Esophagus squamous epithelium (tissue), 5 donors: ENCODE results near the gene ABR. TPM values are rescaled to one million over a fixed set of nuclear protein-coding genes. Genes with fewer than 3 reads are reported as not detected.
"Not testable (repeated sequence)": the region's sequence is repeated elsewhere in the genome, so short reads cannot be mapped to it uniquely, and the experiment has no call there.

Experiments
- DNase-seq: peaks from one replicate; lab custom pipeline; 2025; lab: John Stamatoyannopoulos, UW
- H3K27ac ChIP-seq, 4 donors: fragments of 200-600 bp; sonication (generic); one replicate each; pipeline ENCODE4 v1.5.1; 2016 to 2019; ENCODE audit warnings: mild to moderate bottlenecking in 1 of 4
- H3K27me3 ChIP-seq, 4 donors: fragments of 200-600 bp; sonication (generic); 1 replicate in 3 of 4; 2 replicates in 1 of 4; pipeline versions ENCODE4 v1.5.1 to v1.6.0; 2017 to 2021; ENCODE audit warnings: antibody characterized with exemption in 1 of 4
- H3K36me3 ChIP-seq, 3 donors: fragments of 200-600 bp; sonication (generic); one replicate each; pipeline ENCODE4 v1.5.1; 2016 to 2019
- H3K4me1 ChIP-seq, 3 donors: fragments of 200-600 bp; sonication (generic); one replicate each; pipeline ENCODE4 v1.5.1; 2017 to 2019
- H3K4me3 ChIP-seq, 4 donors: fragments of 200-600 bp; sonication (generic); 1 replicate in 3 of 4; 2 replicates in 1 of 4; pipeline ENCODE4 v1.5.1; 2016 to 2019; ENCODE audit warnings: mild to moderate bottlenecking in 2 of 4, moderate library complexity in 1 of 4
- H3K9me3 ChIP-seq, 3 donors: fragments of 200-600 bp; sonication (generic); one replicate each; pipeline ENCODE4 v1.5.1; 2016 to 2019
- CTCF ChIP-seq, 6 experiments: fragments of 450-650 bp in 4 of 6; fragments of 200-600 bp in 2 of 6; sonication (generic) in 2 of 6; IDR thresholded peaks; one replicate each; pipeline ENCODE4 v1.5.1; 2016 to 2019; ENCODE audit warnings: antibody characterized with exemption in 6 of 6, mild to moderate bottlenecking in 4 of 6, moderate library complexity in 4 of 6
- POLR2A ChIP-seq, 4 donors: fragments of 450-650 bp; IDR thresholded peaks; one replicate each; pipeline ENCODE4 v1.6.1; 2017; ENCODE audit warnings: antibody characterized with exemption in 4 of 4, mild to moderate bottlenecking in 4 of 4, moderate library complexity in 3 of 4
- WGBS, 2 donors: methylation state at CpG; one replicate each; pipeline ENCODE4 v1.1.5; 2018; 5-methylcytosine and 5-hydroxymethylcytosine counted together
- intact Hi-C: fragments of 100-400 bp; cut with DNase I; formaldehyde crosslinking; loops from one replicate; pipeline ENCODE4 v1.15.0; 2022
- total RNA-seq, 4 donors: library from RNA; depleted of rRNA; stranded (reverse); fragments of >200 nt; gene quantifications; one replicate each; pipeline ENCODE4 v1.1.0, GENCODE V29; 2016
- donor health status: DM: yes; HTN: yes; CAD: no.

ABR gene
- total RNA-seq, 4 donors from 2014 or later, result 62.1 to 248 (median 75.5) TPM

GRCh38 chr17:1134634-1135324, 45.0 kb downstream of the ABR start:
- no peaks in the 10 kb centered on the region for H3K9me3 ChIP-seq

GRCh38 chr17:1130191-1130590, 49.6 kb downstream of the ABR start:
- intact Hi-C loops, result no loop called here
- WGBS, 2 donors, result 87 to 93% methylated on average over 9 to 10 of the region's 11 CpGs

More at GRCh38 chr17:1134634-1135324, 45.0 kb downstream of the ABR start:
- H3K36me3 ChIP-seq, result no peaks in the 10 kb centered on the region
- no peak for TF ChIP-seq CTCF (IDR thresholded peaks at IDR 0.05)
- TF ChIP-seq POLR2A (IDR thresholded peaks at IDR 0.05), result no peak
- no peak for DNase-seq
- 74 to 77% methylated on average over 20 to 23 of the region's 29 CpGs for WGBS, 2 donors
- intact Hi-C loops, result no loop called here
- H3K27me3 ChIP-seq, result no peaks in the 10 kb centered on the region
- peaks cover 0 to 10% (median 0%) of the 10 kb centered on the region in 3 donors for H3K4me1 ChIP-seq
- H3K4me3 ChIP-seq, result no peak overlapping the region
- H3K27ac ChIP-seq, result no peak overlapping the region

GRCh38 chr17:1128463-1128862, 51.3 kb downstream of the ABR start:
- H3K4me3 ChIP-seq, H3K9me3 ChIP-seq, H3K27me3 ChIP-seq, H3K4me1 ChIP-seq, H3K36me3 ChIP-seq, DNase-seq, H3K27ac ChIP-seq: not testable (repeated sequence)
- WGBS, 2 donors, result 80 to 92% methylated on average over 1 to 2 of the region's 6 CpGs
- intact Hi-C loops, result loop anchor here (5.0 kb wide), 1 partner anchor 54 kb away; no protein-coding TSS in a partner anchor

More at GRCh38 chr17:1130191-1130590, 49.6 kb downstream of the ABR start:
- no peak for DNase-seq
- peaks cover 0 to 7% (median 0%) of the 10 kb centered on the region in 3 donors for H3K4me1 ChIP-seq
- TF ChIP-seq CTCF (IDR thresholded peaks at IDR 0.05), result no peak
- TF ChIP-seq POLR2A (IDR thresholded peaks at IDR 0.05), result no peak
- H3K27ac ChIP-seq, result no peak overlapping the region
- H3K4me3 ChIP-seq, result no peak overlapping the region
- H3K36me3 ChIP-seq, result no peaks in the 10 kb centered on the region
- peaks cover 0 to 5% (median 0%) of the 10 kb centered on the region in 4 donors for H3K27me3 ChIP-seq
- H3K9me3 ChIP-seq, result no peaks in the 10 kb centered on the region

- Histone ChIP-seq H3K9me3 (no peaks in the 10 kb centered on the region), H3K4me3 (no peak overlapping the region), H3K27ac (no peak overlapping the region), H3K4me1 (peaks cover 3 to 18% (median 11%) of the 10 kb centered on the region in 3 donors), H3K36me3 (no peaks in the 10 kb centered on the region), H3K27me3 (peaks cover 0 to 5% (median 0%) of the 10 kb centered on the region in 4 donors)
- 39 to 76% methylated on average over 10 to 11 of the region's 24 CpGs for WGBS, 2 donors
- no peak for TF ChIP-seq CTCF (IDR thresholded peaks at IDR 0.05)
- no peak for TF ChIP-seq POLR2A (IDR thresholded peaks at IDR 0.05)
- DNase-seq, result no peak
- intact Hi-C loops, result loop anchor here (5.0 kb wide), 1 partner anchor 55 kb away; no protein-coding TSS in a partner anchor
Observed at GRCh38 chr17:1126801-1127550, 52.8 kb downstream of the ABR start.

GRCh38 chr17:1126250-1126797, 53.5 kb downstream of the ABR start:
- Histone ChIP-seq H3K27ac (no peak overlapping the region), H3K36me3 (no peaks in the 10 kb centered on the region), H3K9me3 (no peaks in the 10 kb centered on the region), H3K4me3 (no peak overlapping the region), H3K27me3 (peaks cover 0 to 5% (median 0%) of the 10 kb centered on the region in 4 donors), H3K4me1 (peaks cover 3 to 21% (median 11%) of the 10 kb centered on the region in 3 donors)
- WGBS, 2 donors, result 85% methylated on average over 13 of the region's 26 CpGs; no CpG with 5 or more reads in 1 of the 2 donors
- intact Hi-C loops, result loop anchor here (5.0 kb wide), 1 partner anchor 56 kb away; no protein-coding TSS in a partner anchor
- DNase-seq, result no peak
- TF ChIP-seq CTCF (IDR thresholded peaks at IDR 0.05) (no peak), POLR2A (IDR thresholded peaks at IDR 0.05) (no peak)
